ENCODE results near the gene MPZL2. TPM values are rescaled to one million over a fixed set of nuclear protein-coding genes. Genes with fewer than 3 reads are reported as not detected.

Gene MPZL2
- total and polyA plus RNA-seq, 2 of the 8 experiments (the other 6 are each of a cell fraction or from before 2014, with no cell fraction given) = 2.4 to 3.2 TPM

DNA sequence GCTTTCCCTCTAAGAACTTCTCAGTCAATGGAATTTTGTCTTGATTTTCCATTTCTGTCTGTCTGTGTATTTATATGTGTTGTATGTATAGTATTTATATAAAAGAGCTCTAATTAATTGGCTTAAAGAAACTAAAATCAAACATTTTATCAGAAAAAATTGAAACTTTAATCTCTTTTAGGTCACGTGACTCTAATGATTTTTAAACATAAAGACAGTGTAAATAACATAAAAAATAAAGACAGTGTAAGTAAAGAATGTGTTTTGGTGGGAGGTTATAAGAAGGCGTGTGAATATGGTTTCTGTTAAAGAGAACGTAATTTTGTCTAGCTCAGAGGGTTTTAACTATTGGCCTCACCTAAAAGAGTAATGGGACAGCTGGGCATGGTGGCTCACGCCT, 41.7 kb downstream of the MPZL2 start:
- Histone ChIP-seq H2BK20ac (ENCODE audit: low read length) (no peak overlapping the region), H2AK5ac (ENCODE audit: low read depth, low read length) (no peak overlapping the region), H3K27me3 (replicated peaks in 1 of 4; ENCODE audit: control insufficient read depth in 3 of 4, extremely low read depth in 1 of 4, insufficient read depth in 3 of 4, low read length in 3 of 4) (no peaks in the 10 kb centered on the region), H3K9me3 (ENCODE audit: insufficient read depth in 2 of 2, low read depth in 1 of 2, low read length in 1 of 2) (no peaks in the 10 kb centered on the region), H3K23ac (ENCODE audit: insufficient read length) (no peak overlapping the region), H2BK15ac (ENCODE audit: low read length) (no peak overlapping the region), H2BK120ac (replicated peaks; ENCODE audit: low read depth, low read length) (no peak overlapping the region), H3K4me1 (replicated peaks in 1 of 4; ENCODE audit: control insufficient read depth in 3 of 4, insufficient read depth in 4 of 4, low read length in 3 of 4) (peaks cover 0 to 3% (median 0%) of the 10 kb centered on the region in 4 experiments; a peak in 1 of 7 replicates), H4K20me1 (replicated peaks in 1 of 2; ENCODE audit: control insufficient read depth in 1 of 2, insufficient read depth in 2 of 2, low read length in 2 of 2) (no peaks in the 10 kb centered on the region), H2AFZ (ENCODE audit: low read length) (no peak overlapping the region), H3K79me2 (ENCODE audit: control insufficient read depth in 1 of 2, insufficient read depth in 2 of 2, low read length in 2 of 2) (no peaks in the 10 kb centered on the region), H3K14ac (ENCODE audit: insufficient read length) (no peak overlapping the region), H4K5ac (ENCODE audit: insufficient read length, low read depth, low read length) (no peak overlapping the region), H2BK12ac (ENCODE audit: low read depth, low read length) (no peak overlapping the region), H3K56ac (replicated peaks; ENCODE audit: insufficient read length, low read depth, low read length) (no peak overlapping the region), H3K4me3 (ENCODE audit: extremely low read depth in 1 of 4, insufficient read depth in 2 of 4, low read depth in 3 of 4, low read length in 4 of 4) (no peak overlapping the region), H3K18ac (ENCODE audit: extremely low read depth, low read length) (no peak overlapping the region), H4K91ac (replicated peaks; ENCODE audit: insufficient read length, low read length) (no peak overlapping the region), H3K9ac (replicated peaks in 1 of 4; ENCODE audit: extremely low read depth in 1 of 4, low read depth in 3 of 4, low read length in 3 of 4) (no peak overlapping the region), H3K23me2 (ENCODE audit: low read depth, low read length) (no peaks in the 10 kb centered on the region), H3K36me3 (ENCODE audit: control insufficient read depth in 2 of 4, insufficient read depth in 4 of 4, low read length in 3 of 4) (no peaks in the 10 kb centered on the region), H3K79me1 (ENCODE audit: low read depth, low read length) (no peaks in the 10 kb centered on the region), H4K8ac (ENCODE audit: extremely low read depth, insufficient read depth, low read length) (no peak overlapping the region), H3K4me2 (ENCODE audit: insufficient read depth in 1 of 2, low read depth in 2 of 2, low read length in 2 of 2) (no peak overlapping the region), H3K27ac (ENCODE audit: low read depth, low read length) (no peak overlapping the region), H3K4ac (replicated peaks; ENCODE audit: insufficient read length, low read depth, low read length) (no peak overlapping the region), H2BK5ac (ENCODE audit: low read depth, low read length) (no peak overlapping the region)
- ChIA-PET POLR2A (ENCODE audit: partially characterized antibody) (no interaction called here), CTCF (ENCODE audit: partially characterized antibody) (interaction anchor here (0.6 to 1.5 kb wide), 5 partner anchors 15 to 364 kb away, joined by 3 to 6 read pairs (median 3); partner anchors contain the start of gene MPZL2)
- DNase-seq (ENCODE audit: low read depth in 1 of 2, low spot score in 2 of 2) (no peak), FAIRE-seq (no peak)
- WGBS, 2 experiments (ENCODE audit: extremely low coverage in 1 of 2, insufficient coverage in 1 of 2, insufficient read length in 1 of 2, insufficient replicate concordance in 2 of 2, low coverage in 1 of 2, low lambda C conversion rate in 2 of 2, missing lambda C conversion rate in 1 of 2) = 69 to 100% methylated on average over 2 to 4 of the region's 4 CpGs
- TF ChIP-seq SAP30 (IDR thresholded peaks at IDR 0.05; ENCODE audit: insufficient read depth, insufficient replicate concordance, low read length) (no peak), SIRT6 (IDR thresholded peaks at IDR 0.05; ENCODE audit: low read length) (no peak), RXRA (IDR thresholded peaks at IDR 0.05; ENCODE audit: insufficient read depth, low read depth, low read length) (no peak), FOSL1 (IDR thresholded peaks at IDR 0.05; ENCODE audit: insufficient read depth, low read depth, low read length) (no peak), TAF7 (optimal IDR thresholded peaks at IDR 0.05; ENCODE audit: borderline replicate concordance, low read depth, low read length) (no peak), KDM5A (IDR thresholded peaks at IDR 0.05; ENCODE audit: low read length) (no peak), GABPA (IDR thresholded peaks at IDR 0.05; ENCODE audit: borderline replicate concordance, insufficient read depth, low read length) (no peak), SP2 (IDR thresholded peaks at IDR 0.05; ENCODE audit: low read length) (no peak), YY1 (IDR thresholded peaks at IDR 0.05; ENCODE audit: low read depth, low read length) (no peak), CBX8 (IDR thresholded peaks at IDR 0.05; ENCODE audit: borderline replicate concordance, low read depth, low read length) (no peak)
- TF ChIP-seq, protein P1, sequence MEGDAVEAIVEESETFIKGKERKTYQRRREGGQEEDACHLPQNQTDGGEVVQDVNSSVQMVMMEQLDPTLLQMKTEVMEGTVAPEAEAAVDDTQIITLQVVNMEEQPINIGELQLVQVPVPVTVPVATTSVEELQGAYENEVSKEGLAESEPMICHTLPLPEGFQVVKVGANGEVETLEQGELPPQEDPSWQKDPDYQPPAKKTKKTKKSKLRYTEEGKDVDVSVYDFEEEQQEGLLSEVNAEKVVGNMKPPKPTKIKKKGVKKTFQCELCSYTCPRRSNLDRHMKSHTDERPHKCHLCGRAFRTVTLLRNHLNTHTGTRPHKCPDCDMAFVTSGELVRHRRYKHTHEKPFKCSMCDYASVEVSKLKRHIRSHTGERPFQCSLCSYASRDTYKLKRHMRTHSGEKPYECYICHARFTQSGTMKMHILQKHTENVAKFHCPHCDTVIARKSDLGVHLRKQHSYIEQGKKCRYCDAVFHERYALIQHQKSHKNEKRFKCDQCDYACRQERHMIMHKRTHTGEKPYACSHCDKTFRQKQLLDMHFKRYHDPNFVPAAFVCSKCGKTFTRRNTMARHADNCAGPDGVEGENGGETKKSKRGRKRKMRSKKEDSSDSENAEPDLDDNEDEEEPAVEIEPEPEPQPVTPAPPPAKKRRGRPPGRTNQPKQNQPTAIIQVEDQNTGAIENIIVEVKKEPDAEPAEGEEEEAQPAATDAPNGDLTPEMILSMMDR (IDR thresholded peaks at IDR 0.05; ENCODE audit: control extremely low read depth in 1 of 3, insufficient read depth in 1 of 3, low read depth in 1 of 3, low read length in 3 of 3) = no peak

All from H1 (cell line).